GM21381 (cell line): ENCODE data around the gene GMCL2.

ENCODE experiments used
- ATAC-seq: cut with Tn5 transposase; IDR thresholded peaks from one replicate; pipeline ENCODE4 v1.9.1; 2021; ENCODE audit warnings: mild to moderate bottlenecking, moderate library complexity; ENCODE audit not compliant: unreplicated experiment

GMCL2 gene

DNA sequence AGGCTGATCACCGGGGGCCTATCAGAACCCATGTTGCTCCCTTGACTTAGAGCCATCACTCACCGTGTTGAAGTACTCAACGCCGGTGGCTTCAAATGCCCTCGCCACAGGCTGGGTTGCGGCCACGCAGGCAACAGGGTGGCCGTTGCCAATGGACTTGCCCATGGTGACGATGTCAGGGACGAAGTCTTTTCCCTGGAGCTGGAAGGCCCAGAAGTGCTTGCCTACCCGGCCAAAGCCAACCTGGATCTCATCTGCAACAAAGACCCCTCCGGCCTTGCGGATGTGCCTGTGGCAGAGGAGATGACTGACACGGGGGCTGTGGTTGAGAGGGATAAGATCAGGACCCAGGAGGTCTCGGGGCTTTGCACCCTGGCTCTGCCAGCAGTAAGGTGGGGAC lies 35.1 kb upstream of the GMCL2 start:
- no peak for ATAC-seq

DNA sequence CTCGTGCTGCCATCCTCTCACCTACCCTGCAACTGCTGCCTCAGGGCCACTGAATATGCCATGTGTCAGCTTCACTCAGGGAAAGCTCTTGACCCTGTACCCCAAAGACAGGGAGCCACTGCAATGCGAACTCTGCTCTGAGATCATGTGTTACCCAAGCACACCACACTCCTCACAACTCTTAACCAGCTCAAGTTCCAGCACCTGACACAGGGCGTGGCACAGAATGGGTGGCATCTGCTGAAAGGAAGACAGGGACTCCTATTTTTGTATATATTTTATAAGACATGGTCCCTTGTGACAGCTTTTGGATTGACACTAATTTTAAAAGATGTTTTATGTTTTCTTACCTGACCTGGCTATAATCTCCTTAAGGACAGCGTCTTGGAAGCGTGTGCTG lies 34.7 kb upstream of the GMCL2 start:
- no peak for ATAC-seq

- ATAC-seq, result no peak
Measured at GRCh38 chr5:178221282-178221681, 34.1 kb upstream of the GMCL2 start.

DNA sequence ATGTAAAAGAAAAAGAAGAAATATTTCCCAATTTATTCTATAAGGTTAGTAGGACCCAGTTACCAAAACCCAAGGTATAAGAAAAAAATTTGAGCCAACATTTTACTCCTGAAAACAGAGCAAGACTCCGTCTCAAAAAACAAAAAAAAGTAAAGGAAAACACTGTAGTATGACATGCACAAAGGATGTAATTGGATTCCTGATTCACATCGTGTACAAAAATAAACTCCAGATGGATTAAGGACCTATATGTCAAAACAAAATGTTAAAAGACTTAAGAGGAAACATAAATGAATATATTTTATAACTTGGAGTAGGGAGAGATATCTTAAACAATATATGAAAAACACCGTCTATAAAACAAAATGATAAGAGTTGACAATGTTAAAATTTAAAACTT lies 31.7 kb upstream of the GMCL2 start:
- ATAC-seq, result no peak

GRCh38 chr5:178218237-178218776 lies 31.1 kb upstream of the GMCL2 start:
- no peak for ATAC-seq

- ATAC-seq, result no peak
Measured at GRCh38 chr5:178216779-178217178, 29.6 kb upstream of the GMCL2 start.

DNA sequence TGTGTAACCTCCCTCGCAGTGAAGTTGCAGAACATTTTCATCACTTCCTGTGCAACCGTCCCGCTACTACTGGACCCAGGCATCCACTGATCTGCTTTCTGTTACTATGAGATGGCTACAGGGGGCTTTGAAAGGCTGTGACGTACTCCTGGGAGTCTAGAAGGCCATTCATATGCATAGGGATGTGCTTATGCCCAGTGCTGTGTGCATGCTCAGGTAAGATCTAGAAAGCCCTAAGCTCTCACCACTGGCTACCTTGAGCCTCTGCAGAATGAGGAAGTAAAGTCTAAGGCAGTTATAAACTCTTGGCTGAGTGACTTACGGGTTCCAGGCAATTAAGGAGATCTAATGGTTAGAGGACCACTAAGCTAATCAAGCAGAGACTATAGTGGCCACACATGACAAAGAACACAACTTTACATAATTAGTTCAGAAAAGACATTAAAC lies 28.9 kb upstream of the GMCL2 start:
- ATAC-seq, result no peak

GRCh38 chr5:178215280-178216002 lies 28.3 kb upstream of the GMCL2 start:
- no peak for ATAC-seq

- no peak for ATAC-seq
Measured at GRCh38 chr5:178214160-178214803, 27.1 kb upstream of the GMCL2 start.

GRCh38 chr5:178213748-178214151 lies 26.6 kb upstream of the GMCL2 start:
- no peak for ATAC-seq

DNA sequence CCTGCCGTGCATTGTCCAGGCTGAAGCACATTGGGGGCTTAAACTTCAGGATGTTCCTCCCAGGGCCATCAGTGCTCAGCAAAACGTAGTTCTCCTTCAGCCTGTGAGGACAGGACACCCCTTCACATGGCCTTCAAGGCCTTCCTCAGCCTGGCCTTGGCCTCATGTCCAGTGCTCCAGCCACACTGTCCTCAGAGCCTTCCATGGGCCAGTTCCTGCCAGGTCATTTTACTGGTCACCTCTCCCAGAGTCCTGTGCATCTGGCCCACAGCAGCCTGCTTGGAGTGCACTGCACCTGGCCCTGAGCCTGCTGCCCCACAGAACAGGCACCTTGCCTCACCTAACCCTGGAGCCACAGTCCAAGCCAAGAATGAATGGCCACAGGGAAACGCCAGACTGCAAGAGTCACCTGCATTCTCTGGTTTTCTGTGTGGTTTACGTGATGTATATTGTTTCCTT lies 25.9 kb upstream of the GMCL2 start:
- ATAC-seq, result no peak

DNA sequence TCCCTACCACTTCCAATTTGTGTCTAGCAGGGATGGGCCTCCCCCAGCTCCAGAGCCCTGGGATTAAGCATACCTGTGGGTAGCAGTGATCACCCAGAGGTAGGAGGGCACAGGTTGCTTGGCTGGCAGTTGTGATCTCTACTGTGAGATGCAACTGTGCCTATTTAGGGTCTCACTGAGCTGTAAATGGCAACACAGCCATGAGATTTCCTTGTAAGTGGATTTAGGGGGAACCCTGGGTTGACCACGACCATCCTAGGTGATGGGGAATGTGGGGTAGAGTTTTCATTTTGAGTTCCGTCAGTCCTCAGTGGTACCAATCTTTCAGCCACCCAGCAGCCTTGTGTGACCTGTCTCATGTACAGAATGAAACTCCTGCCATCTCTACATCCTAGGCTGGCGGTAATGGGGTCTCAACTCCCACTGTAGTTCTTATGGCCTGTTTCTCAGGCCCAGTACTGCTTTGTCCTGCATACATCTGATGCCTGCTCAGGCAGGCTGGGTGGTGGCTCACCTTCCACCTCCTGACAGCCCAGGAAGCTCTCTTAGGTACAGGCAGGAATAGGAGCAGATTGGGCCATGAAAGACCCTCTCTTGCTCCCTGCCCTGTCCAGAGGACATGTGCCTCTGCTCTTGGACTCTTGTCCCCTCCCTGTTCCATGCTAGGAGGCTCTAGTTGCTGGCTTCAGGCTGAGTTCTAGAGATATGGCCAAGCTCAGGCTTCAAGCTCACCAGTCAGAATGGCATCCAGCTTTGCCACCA lies 25.3 kb upstream of the GMCL2 start:
- no peak for ATAC-seq

DNA sequence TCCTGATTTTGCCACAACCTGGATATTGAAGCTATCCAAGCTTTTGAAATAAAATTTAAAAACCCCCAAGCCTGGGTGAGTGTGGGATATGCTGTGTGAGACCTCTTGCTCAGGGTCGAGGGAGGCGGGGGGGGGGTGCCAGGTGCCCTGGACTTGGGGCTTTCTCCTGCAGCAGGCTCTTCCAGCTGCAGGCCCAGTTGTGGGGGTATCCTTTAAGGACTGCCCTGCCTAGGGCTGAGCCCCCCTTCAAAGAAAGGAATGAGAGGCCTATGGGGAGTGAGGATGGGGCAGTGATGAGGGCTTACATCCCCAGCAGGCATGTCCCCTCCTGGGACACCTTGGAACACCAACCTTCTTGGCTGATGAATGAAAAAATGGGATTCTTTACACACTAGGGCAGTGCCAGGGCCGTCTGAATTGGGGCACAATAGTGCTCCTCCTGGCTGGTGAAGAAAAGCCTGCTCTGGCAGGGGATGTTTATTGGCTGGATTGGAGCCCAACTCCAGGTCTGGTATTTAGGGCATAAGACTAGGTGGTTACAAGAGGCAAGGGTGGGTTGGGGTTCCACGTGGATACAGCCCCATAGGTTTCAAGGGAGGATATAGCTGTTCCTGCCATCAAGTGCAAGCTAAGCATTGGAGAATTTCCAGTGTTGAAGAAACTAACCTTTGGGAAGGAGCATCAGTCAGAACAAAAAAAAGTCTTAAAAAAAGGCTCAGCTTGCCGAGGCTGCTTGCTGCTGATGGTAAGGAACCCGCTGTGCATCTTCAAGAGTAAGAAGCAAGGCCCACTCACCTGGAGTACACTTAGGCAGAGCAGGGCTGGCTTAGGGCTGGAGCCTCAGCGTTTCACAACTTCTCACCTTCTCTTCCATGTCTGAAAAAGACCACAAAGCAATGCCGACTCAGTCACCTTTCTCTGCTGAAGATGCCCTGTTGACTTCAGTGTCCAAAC lies 24.2 kb upstream of the GMCL2 start:
- ATAC-seq, result no peak

- ATAC-seq, result no peak
Measured at GRCh38 chr5:178210686-178211085, 23.5 kb upstream of the GMCL2 start.

GRCh38 chr5:178210073-178210535 lies 22.9 kb upstream of the GMCL2 start:
- ATAC-seq, result no peak

DNA sequence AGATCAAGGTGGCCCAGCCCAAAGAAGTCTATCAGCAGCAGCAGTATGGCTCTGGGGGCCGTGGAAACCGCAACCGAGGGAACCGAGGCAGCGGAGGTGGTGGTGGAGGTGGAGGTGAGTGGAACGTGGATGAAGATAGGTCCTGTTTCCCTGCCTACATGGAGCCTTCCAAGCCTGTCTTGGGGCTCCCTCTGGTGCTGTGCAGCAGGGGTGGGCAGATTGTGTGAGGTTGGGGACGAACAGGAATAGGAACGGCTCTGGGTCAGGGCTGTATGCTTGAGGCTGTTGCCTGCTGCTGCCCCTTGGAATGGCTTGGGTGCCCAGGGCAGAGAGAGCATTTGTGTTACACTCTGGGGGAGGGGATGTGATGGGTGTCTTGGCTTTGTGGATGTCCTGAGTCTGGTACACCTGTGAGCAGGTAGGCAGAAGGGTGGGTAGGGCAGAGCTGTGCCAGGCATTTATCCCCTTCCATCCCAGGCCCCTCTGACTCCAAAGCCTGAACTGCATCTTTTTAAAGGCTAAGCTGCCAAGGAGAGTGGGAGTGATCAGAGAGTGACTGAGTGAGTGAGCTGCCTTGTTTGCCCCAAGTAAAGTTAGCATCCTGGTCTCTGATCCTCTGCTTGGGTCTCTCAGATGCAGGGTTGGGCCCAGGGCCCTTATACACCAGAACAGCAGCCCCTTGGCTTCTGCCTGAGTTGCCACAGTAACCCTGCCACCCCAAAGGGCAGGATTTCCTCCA lies 22.3 kb upstream of the GMCL2 start:
- ATAC-seq, result no peak

- ATAC-seq, result no peak
Measured at GRCh38 chr5:178208540-178209227, 21.5 kb upstream of the GMCL2 start.

GRCh38 chr5:178207917-178208280 lies 20.7 kb upstream of the GMCL2 start:
- no peak for ATAC-seq
